Ovary (tissue), 9 donors: Measurements from ENCODE around the gene FAM110D. TPM values are rescaled to one million over a fixed set of nuclear protein-coding genes. Genes with fewer than 3 reads are reported as not detected.

Source experiments
- DNase-seq, 5 donors: peaks; one replicate each; pipeline ENCODE4 v3.0.0-alpha.2; 2019 to 2020
- H3K27ac ChIP-seq, 2 donors: fragments of 200-600 bp; one replicate each; pipeline versions ENCODE4 v1.5.1 to v1.8.0; 2019 to 2022
- H3K27me3 ChIP-seq: fragments of 200-600 bp; one replicate; pipeline ENCODE4 v1.8.0; 2022
- H3K36me3 ChIP-seq: fragments of 200-600 bp; sonication (generic); one replicate; pipeline ENCODE4 v1.5.1; 2019
- H3K4me1 ChIP-seq: one replicate; pipeline ENCODE4 v1.8.1; 2013; ENCODE audit warnings: mild to moderate bottlenecking, moderate library complexity; ENCODE audit not compliant: insufficient read depth
- H3K4me3 ChIP-seq: fragments of 200-600 bp; sonication (generic); one replicate; pipeline ENCODE4 v1.5.1; 2017
- H3K9me3 ChIP-seq, 2 donors: fragments of 200-600 bp in 1 of 2; sonication (generic) in 1 of 2; one replicate each; pipeline versions ENCODE4 v1.5.1 to v1.8.1; 2013 to 2019; ENCODE audit warnings: mild to moderate bottlenecking in 1 of 2, moderate library complexity in 1 of 2
- CTCF ChIP-seq, 3 donors: fragments of 450-650 bp in 2 of 3; fragments of 200-600 bp in 1 of 3; IDR thresholded peaks; one replicate each; pipeline versions ENCODE4 v1.5.1 to v1.8.0; 2016 to 2022; ENCODE audit warnings: antibody characterized with exemption in 3 of 3, mild to moderate bottlenecking in 1 of 3
- EP300 ChIP-seq: sonication (generic); formaldehyde crosslinking; IDR thresholded peaks from one replicate; pipeline ENCODE4 v1.6.1; 2017; ENCODE audit warnings: antibody characterized with exemption
- POLR2A ChIP-seq: fragments of 450-650 bp; IDR thresholded peaks from one replicate; pipeline ENCODE4 v1.6.1; 2017; ENCODE audit warnings: antibody characterized with exemption, mild to moderate bottlenecking, moderate library complexity
- WGBS, 3 donors: extraction: QIAGEN DNeasy Blood & Tissue Kit in 1 of 3; methylation state at CpG; one replicate each; pipeline versions ENCODE4 v1.1.5 to v1.1.7; 2013 to 2017; 5-methylcytosine and 5-hydroxymethylcytosine counted together
- intact Hi-C, 4 donors: fragments of 100-400 bp; cut with DNase I; formaldehyde crosslinking; loops; one replicate each; pipeline versions ENCODE4 v1.11.0 to v1.15.1; 2022 to 2023
- polyA plus RNA-seq, 2 donors: library from polyadenylated mRNA; stranded (reverse); fragments of 200-250 nt in 1 of 2; fragments of 350-450 nt in 1 of 2; fragmentation: Illumina TruSeq in 1 of 2; extraction: RNeasy Lipid Tissue Mini Kit (QIAGEN cat#74804) in 1 of 2; gene quantifications; one replicate each; pipeline ENCODE4 v1.2.3, GENCODE V29; 2013 to 2014
- total RNA-seq, 7 donors: library from RNA; depleted of rRNA in 2 of 7; stranded (reverse); fragments of >200 nt in 2 of 7; fragmentation: NEBNext Ultra II Directional in 3 of 7; extraction: Animal tissue kit (Norgen Biotek cat#: 25700) in 3 of 7; gene quantifications; one replicate each; pipeline versions ENCODE4 v1.1.0 to v1.2.4, GENCODE V29; 2016 to 2023
- donor health status: DM: no; HTN: no; CAD: no; lungs with moderate emphysema.
- donor health status: DM: no; HTN: no; CAD: no.
- donor health status: Bipolar disorder and iron deficiency.
- donor health status: DM: yes; HTN: yes; CAD: no.
- donor health status: DM: no; HTN: no; CAD: no.
- donor health status: DM: yes; HTN: yes; CAD: no.

The FAM110D gene
- total and polyA plus RNA-seq, 9 donors, result 0.91 to 4.9 (median 2.1) TPM

GRCh38 chr1:26138974-26139558 is 19.8 kb upstream of the FAM110D start:
- no peak for TF ChIP-seq CTCF (IDR thresholded peaks at IDR 0.05)
- TF ChIP-seq EP300, result no peak
- TF ChIP-seq POLR2A, result no peak
- intact Hi-C loops, result no loop called here
- no peak for DNase-seq
- Histone ChIP-seq H3K27ac (no peak overlapping the region), H3K9me3 (no peaks in the 10 kb centered on the region), H3K36me3 (no peaks in the 10 kb centered on the region), H3K27me3 (no peaks in the 10 kb centered on the region), H3K4me1 (no peaks in the 10 kb centered on the region), H3K4me3 (no peak overlapping the region)
- WGBS, 3 donors, result 55 to 68% (median 56%) methylated on average over 3 of the region's 3 CpGs

DNA sequence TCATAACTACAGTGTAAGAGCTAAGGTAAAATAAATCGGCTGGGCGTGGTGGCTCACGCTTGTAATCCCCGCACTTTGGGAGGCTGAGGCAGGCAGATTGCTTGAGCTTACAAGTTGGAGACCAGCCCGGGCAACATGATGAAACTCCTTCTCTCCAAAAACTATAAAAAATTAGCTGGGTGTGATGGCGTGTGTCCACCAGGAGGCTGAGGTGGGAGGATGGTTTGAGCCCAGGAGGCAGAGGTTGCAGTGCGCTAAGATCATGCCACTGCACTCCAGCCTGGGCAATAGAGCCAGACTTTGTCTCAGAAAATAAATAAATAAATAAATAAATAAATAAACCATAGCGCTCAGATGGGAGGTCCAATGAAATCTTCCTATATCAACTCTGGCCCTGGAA is 16.7 kb upstream of the FAM110D start:
- Histone ChIP-seq H3K9me3 (no peaks in the 10 kb centered on the region), H3K4me3 (no peak overlapping the region), H3K27me3 (no peaks in the 10 kb centered on the region), H3K36me3 (no peaks in the 10 kb centered on the region), H3K4me1 (no peaks in the 10 kb centered on the region), H3K27ac (no peak overlapping the region)
- intact Hi-C loops, result loop anchor here in 3 of 4 donors (2.0 to 10.0 kb wide), 3 partner anchors 101 to 107 kb away; no protein-coding TSS in a partner anchor
- DNase-seq, result no peak
- 79 to 83% (median 79%) methylated on average over 8 of the region's 8 CpGs for WGBS, 3 donors
- no peak for TF ChIP-seq CTCF (IDR thresholded peaks at IDR 0.05)
- no peak for TF ChIP-seq EP300
- TF ChIP-seq POLR2A, result no peak

DNA sequence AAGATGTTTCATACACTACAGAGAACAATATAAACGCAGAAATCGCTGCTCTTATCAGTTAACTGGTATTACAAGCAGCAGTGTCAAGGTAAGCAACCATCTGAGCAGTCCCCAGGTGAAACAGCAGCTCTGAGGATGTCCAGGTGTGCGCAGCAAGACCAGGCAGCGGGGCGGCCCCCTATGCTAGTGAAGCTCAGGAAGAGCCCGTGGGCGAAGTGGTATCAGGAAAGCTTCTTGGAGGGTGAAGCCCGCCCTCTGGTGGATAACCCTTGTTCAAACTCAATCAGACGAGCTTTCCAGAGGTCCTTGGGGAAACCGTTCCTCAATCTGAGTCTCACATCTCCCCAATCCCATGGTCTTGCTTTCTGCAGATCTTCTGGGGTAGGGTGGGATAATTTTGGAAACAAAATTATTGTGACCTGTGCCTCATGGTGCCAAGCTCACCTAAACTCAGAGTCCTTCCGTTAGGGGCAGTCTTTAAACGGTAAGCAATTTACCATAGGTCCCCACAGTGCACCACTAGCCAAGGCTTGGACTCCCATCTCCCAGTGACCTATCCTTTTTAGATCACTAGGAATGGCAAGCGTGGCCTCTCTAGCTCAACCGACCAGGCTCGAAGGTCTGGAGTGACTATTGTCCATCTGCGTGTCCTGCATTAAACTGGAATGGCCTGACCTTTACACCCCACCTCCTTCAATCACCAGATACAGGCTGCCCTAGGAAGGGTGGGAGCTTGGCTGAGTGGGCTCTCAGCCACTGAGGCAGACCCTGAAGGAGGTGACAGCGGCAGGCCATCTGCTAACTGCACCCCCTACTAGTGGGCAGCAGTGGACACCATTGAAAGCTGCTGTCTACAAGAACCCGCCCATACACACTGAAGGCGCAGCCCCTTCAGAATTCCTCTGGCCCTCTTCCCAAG is 13.6 kb upstream of the FAM110D start:
- peak; percentile 64 to 79 (median 75) for DNase-seq
- TF ChIP-seq CTCF (IDR thresholded peaks at IDR 0.05), result peak; percentile 35 to 61 (median 61)
- TF ChIP-seq POLR2A, result no peak
- H3K4me1 ChIP-seq, result no peaks in the 10 kb centered on the region
- H3K4me3 ChIP-seq, result no peak overlapping the region
- 17 to 25% (median 23%) methylated on average over 18 to 19 of the region's 19 CpGs for WGBS, 3 donors
- H3K36me3 ChIP-seq, result no peaks in the 10 kb centered on the region
- no peaks in the 10 kb centered on the region for H3K9me3 ChIP-seq
- H3K27ac ChIP-seq, result no peak overlapping the region
- intact Hi-C loops, result loop anchor here (5.0 to 10.0 kb wide), 2 partner anchors 43 to 110 kb away; no protein-coding TSS in a partner anchor
- no peaks in the 10 kb centered on the region for H3K27me3 ChIP-seq

DNA sequence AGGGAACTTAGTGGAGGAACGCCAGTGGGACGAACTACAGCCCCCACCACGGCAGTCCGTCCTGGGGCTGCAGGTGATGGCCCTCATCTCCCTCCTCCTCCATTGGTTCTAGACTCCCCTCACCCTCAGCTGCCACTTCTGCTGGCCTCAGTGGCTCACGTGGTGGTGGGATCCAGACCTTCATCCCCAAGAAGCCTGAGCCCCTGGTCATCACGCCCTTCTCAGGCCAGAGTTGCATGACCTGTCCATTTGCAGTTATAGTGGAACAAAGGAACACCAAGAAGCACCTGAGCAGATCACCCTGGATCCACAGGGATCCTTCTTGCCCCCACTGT is 13.0 kb upstream of the FAM110D start:
- Histone ChIP-seq H3K27ac (no peak overlapping the region), H3K4me3 (no peak overlapping the region), H3K36me3 (no peaks in the 10 kb centered on the region), H3K27me3 (no peaks in the 10 kb centered on the region), H3K4me1 (no peaks in the 10 kb centered on the region), H3K9me3 (no peaks in the 10 kb centered on the region)
- intact Hi-C loops, result loop anchor here (5.0 to 10.0 kb wide), 2 partner anchors 44 to 111 kb away; no protein-coding TSS in a partner anchor
- 18 to 32% (median 27%) methylated on average over 6 of the region's 6 CpGs for WGBS, 3 donors
- DNase-seq, result no peak
- TF ChIP-seq EP300, result no peak
- no peak for TF ChIP-seq POLR2A
- TF ChIP-seq CTCF (IDR thresholded peaks at IDR 0.05), result no peak
